IPS-20b (cell line): Measurements from ENCODE around the gene RINT1.
"Not testable (repeated sequence)": the region's sequence is repeated elsewhere in the genome, so short reads cannot be mapped to it uniquely, and the experiment has no call there.

ENCODE experiments used
- H3K27ac ChIP-seq: one replicate; pipeline ENCODE4 v1.5.1; 2013; ENCODE audit warnings: low read length
- H3K27me3 ChIP-seq: 2 replicates; pipeline ENCODE4 v1.6.1; 2013; ENCODE audit warnings: mild to moderate bottlenecking, low read length, inconsistent platforms; ENCODE audit not compliant: insufficient read depth
- H3K36me3 ChIP-seq: 2 replicates; pipeline ENCODE4 v1.6.1; 2013; ENCODE audit warnings: low read depth, mild to moderate bottlenecking, inconsistent platforms, low read length, moderate library complexity; ENCODE audit not compliant: insufficient read depth
- H3K4me1 ChIP-seq: 2 replicates; pipeline ENCODE4 v1.6.1; 2013; ENCODE audit warnings: mild to moderate bottlenecking, control low read depth, inconsistent platforms, low read length, moderate library complexity; ENCODE audit not compliant: insufficient read depth
- H3K4me3 ChIP-seq: 2 replicates; pipeline ENCODE4 v1.5.1; 2013; ENCODE audit warnings: mild to moderate bottlenecking, low read length, inconsistent platforms
- H3K9ac ChIP-seq: 2 replicates; pipeline ENCODE4 v1.6.1; 2013; ENCODE audit warnings: low read depth, mild to moderate bottlenecking, inconsistent platforms, low read length, moderate library complexity
- H3K9me3 ChIP-seq: 2 replicates; pipeline ENCODE4 v1.6.1; 2013; ENCODE audit warnings: mild to moderate bottlenecking, low read depth, low read length, inconsistent platforms; ENCODE audit not compliant: insufficient read depth

Gene RINT1

DNA sequence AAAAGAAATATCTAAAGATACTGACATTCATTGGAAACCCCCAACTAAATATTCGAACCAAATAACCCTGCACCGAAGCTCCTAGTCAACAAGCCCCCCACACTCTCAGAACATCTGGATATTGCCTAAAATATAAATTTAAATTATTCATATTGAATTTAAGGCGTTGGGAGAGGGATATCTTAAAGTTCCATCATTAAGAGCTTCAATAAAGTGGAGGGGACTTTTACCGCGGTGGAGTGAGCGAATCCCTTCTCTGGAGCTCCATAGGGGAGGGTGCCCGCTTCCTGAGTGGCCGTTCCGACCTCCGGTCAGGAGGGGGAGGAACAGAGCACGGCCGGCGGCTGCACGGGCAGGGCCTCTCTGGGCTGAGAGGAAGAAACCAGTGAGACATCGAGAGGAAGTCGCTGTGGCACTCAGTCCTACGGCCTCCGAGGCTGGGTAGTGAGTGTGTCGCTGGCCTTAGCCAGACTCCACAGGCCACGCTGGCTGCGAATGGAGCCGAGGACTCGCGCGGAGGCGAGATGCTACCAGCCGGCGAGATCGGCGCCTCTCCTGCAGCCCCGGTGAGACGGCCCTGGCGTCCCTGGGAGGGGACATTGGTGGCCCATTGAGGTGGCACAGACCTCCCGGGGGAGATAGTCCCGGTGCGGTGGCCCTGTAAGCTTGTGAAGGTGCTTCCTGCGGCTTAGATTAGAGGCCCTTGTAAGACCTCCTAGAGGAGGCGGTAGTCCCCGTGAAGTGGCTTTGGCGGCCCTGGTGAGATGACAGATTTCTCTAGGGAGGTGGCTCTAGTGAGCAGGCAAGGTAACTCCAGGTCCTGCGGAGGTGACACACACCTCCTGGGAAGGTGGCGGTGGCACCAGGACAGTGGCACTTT lies at the start of gene RINT1:
Gene RINT1, plus strand, starts transcription at position 410 of the 880 bp plus-strand sequence. Its CDS starts 115 bp downstream, at position 525.
- H3K4me1 ChIP-seq: no peaks in the 10 kb centered on the region

DNA sequence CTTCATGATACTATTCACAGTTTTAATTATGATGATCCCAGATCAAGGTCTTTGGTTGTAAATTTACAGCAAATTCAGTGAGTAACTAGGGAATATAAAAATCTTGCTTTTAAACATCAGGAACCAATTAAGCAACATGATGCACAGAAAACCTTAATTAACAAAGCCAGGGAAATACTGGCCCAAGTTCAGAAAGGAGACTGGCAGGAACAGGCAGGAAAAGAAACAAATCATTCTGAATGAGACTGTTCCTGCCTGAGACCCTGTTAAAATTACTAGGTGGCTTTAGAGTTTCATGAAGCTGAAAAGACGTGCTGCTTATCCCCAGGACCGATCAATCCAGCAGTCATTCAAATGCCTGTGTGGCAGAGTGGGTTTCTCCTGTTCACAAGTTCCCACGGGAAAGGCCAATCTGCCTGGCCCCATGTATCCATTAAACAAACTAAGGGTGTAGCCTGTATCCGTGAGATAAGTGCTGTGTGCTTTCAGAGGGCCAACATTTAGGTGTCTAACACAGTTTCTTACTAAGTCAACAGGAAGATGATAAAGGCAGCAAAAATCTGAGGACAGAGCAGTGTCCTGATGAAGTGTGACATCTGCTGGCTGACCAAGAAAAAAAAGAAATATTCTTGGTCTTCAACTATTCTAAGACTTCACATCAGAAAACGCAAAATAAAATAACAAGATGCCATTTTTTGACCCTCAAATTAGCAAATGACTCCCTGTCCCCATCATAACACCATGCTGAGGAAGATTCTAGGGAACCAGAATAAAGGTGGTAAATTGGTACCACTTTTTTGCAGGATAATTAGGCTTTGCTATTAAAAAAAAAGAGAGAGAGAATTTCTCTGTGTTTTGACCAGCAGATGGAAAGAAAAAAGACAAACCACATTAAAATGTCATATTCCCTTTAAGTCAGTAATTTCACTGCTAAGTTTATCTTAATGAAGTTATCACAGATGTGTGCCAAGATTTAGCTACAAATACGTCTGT lies 44.1 kb upstream of the RINT1 start:
- Histone ChIP-seq H3K27ac (no peak overlapping the region), H3K27me3 (no peaks in the 10 kb centered on the region), H3K4me3 (no peak overlapping the region), H3K36me3 (peaks cover 78% of the 10 kb centered on the region), H3K9ac (no peak overlapping the region), H3K4me1 (no peaks in the 10 kb centered on the region), H3K9me3 (no peaks in the 10 kb centered on the region)

More for the DNA sequence above, at the start of gene RINT1:
- Histone ChIP-seq H3K36me3 (peaks cover 17% of the 10 kb centered on the region), H3K27ac (no peak within 1 kb of the TSS), H3K4me3 (peak within 1 kb of the TSS; percentile 89), H3K9me3 (no peaks in the 10 kb centered on the region), H3K27me3 (no peaks in the 10 kb centered on the region), H3K9ac (peak within 1 kb of the TSS; percentile 95)

DNA sequence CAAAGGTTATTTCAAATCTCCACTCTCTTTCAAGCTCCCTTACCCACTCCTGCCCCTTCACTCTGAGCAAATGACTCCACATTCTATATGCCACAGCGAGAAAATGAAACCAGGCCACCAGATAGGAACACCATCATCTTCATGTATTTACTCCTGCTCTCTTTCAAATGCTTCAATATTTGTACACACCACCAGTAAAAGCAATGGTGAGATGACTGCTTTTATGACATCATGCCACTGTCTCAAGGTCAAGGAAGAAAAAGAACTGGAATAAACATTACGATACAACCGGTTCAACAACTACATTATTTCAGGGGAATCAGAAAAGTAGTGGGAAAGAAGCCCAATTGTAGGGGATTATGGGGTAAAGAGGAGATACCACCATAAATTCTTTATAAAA lies 42.6 kb upstream of the RINT1 start:
- Histone ChIP-seq H3K4me1 (no peaks in the 10 kb centered on the region), H3K9me3 (no peaks in the 10 kb centered on the region), H3K36me3 (peaks cover 68% of the 10 kb centered on the region), H3K27me3 (no peaks in the 10 kb centered on the region), H3K27ac (no peak overlapping the region), H3K4me3 (no peak overlapping the region), H3K9ac (no peak overlapping the region)

DNA sequence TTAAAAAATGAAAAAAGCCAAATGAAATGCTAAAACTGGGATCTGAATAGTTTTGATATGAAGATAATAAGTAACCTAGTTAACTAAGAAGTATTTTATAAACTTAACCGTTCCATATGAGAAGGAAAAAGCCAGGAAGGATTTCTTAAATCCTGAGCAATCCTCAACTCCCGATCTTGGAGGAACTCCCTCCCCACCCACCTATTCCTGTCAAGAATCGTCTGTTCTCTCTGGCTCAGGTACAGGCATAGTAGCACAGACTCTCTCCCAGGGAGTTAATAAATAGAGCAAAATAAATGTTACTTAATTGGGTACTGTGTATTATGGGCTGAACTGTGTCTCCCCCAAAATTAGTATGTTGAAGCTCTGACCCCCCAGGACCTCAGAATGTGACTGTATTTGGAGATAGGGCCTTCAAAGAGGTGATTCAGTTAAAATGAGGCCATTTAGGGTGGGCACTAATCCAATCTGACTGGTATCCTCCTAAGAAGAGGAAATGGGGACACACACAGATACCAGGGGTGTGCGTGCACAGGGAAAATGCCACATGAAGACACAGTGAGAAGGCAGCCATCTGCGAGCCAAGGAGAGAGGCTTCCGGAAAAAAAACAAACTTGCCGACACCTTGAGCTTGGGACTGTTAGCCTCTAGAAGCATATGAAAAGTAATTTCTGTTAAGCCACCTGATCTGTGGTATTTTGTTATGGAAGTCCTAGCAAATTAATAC lies 38.6 kb upstream of the RINT1 start:
- Histone ChIP-seq H3K9ac (no peak overlapping the region), H3K36me3 (peaks cover 62% of the 10 kb centered on the region), H3K27ac (no peak overlapping the region), H3K9me3 (no peaks in the 10 kb centered on the region), H3K27me3 (no peaks in the 10 kb centered on the region), H3K4me1 (no peaks in the 10 kb centered on the region), H3K4me3 (no peak overlapping the region)

DNA sequence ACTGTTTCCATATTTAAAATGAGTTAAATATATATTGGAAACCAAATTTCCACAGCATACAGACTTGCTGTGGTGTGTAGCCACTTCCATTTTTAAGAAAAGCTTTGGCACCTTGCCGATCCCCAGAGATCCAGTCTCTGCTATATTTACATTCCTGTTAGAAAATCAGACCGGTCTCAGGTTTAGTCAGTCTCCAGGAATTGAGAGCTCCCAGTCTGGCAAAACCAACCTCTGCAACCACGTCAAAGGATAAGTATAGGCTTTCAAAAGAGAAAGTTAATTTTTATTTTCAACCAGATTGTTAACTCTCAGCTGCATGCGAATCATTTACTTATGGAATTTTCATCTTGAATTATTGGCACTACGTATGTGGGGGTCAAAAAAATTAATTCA lies 38.1 kb upstream of the RINT1 start:
- Histone ChIP-seq H3K9ac (no peak overlapping the region), H3K36me3 (peaks cover 65% of the 10 kb centered on the region), H3K4me3 (no peak overlapping the region), H3K9me3 (no peaks in the 10 kb centered on the region), H3K4me1 (no peaks in the 10 kb centered on the region), H3K27ac (no peak overlapping the region), H3K27me3 (no peaks in the 10 kb centered on the region)

DNA sequence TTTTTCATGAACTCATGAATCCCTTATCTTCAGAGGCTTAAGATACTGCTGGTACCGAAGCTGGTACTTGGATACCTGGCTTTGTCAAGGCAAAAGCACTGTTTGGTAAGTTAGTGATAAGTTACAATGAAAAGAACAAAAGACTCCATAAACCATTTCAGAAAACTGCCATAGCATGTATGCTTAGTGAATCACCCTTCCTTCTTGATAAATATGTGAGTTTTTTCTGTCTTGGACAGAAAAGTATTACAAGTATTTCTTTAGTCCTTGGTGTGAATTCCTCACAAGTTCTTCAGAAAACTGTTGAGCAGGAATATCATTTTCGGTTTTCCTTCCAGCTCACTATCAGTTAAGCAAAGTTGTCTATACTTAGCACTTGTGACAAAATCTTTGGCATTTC lies 35.5 kb upstream of the RINT1 start:
- Histone ChIP-seq H3K27me3 (no peaks in the 10 kb centered on the region), H3K4me1 (no peaks in the 10 kb centered on the region), H3K36me3 (peaks cover 65% of the 10 kb centered on the region), H3K4me3 (no peak overlapping the region), H3K27ac (no peak overlapping the region), H3K9me3 (no peaks in the 10 kb centered on the region), H3K9ac (no peak overlapping the region)

DNA sequence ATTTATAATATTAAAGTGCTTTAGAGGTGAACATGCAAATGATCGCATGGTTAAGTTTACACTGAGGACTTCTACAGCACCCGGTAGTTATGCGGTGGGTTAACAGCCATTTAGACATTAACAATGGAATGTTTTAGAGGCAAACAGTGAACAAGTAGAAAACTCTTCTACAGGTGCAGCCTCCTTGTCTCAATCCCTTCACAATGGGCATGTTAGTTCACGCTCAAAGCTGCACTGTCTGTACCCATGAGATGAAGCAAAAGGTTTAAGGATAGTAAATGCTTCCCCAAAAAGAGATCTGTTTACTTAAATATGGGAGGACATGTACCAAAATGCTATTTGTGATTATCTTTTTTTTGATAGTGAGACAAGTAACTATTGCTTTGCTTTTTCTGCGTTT lies 35.0 kb upstream of the RINT1 start:
- H3K27me3 ChIP-seq: no peaks in the 10 kb centered on the region
- peaks cover 63% of the 10 kb centered on the region for H3K36me3 ChIP-seq
- H3K9me3 ChIP-seq: no peaks in the 10 kb centered on the region
- no peaks in the 10 kb centered on the region for H3K4me1 ChIP-seq
- H3K27ac ChIP-seq: no peak overlapping the region
- H3K4me3 ChIP-seq: no peak overlapping the region
- H3K9ac ChIP-seq: no peak overlapping the region

DNA sequence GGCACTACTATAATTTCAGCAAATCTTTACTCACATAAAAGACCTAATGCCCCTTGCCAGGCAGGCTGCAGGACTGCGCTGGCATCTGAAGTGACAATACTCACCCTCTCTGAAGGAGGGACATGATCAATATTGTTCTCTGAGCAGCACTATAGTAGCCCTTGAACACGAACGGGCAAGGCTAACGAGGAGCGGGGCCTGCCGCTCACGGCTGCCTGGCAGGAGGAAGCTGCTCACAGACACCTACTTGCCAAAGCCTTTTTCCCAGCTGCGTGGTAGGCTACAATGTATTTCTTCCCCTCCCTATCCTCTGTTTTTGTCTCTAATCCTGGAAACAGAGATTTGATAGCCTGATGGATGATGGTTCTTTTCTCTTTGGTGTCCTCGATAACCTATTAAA lies 29.8 kb upstream of the RINT1 start:
- no peak overlapping the region for H3K9ac ChIP-seq
- no peaks in the 10 kb centered on the region for H3K27me3 ChIP-seq
- H3K4me1 ChIP-seq: no peaks in the 10 kb centered on the region
- peaks cover 90% of the 10 kb centered on the region for H3K36me3 ChIP-seq
- no peak overlapping the region for H3K27ac ChIP-seq
- no peak overlapping the region for H3K4me3 ChIP-seq
- H3K9me3 ChIP-seq: no peaks in the 10 kb centered on the region

DNA sequence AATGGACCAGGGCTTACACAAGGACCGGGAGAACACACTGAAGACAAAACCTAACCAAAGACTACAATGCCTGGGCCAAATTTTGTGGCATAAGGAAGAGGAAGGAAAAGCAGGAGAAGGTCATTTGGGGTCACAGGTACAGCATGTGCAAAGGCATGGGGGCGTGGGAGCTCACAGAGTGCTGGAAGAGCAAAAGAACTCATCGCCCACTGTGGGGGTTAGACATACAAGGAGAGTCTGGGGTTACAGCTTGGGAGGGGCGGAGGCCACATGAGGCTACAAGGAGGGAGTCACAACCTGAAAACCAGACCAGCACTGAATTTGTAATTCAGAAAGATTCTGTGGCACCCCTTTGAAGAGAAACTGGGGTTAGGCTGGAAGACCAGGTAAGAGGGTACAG lies 19.6 kb upstream of the RINT1 start:
- H3K27me3 ChIP-seq: no peaks in the 10 kb centered on the region
- H3K4me3 ChIP-seq: no peak overlapping the region
- no peaks in the 10 kb centered on the region for H3K9me3 ChIP-seq
- no peak overlapping the region for H3K27ac ChIP-seq
- no peaks in the 10 kb centered on the region for H3K4me1 ChIP-seq
- peaks cover 38% of the 10 kb centered on the region for H3K36me3 ChIP-seq
- H3K9ac ChIP-seq: no peak overlapping the region

DNA sequence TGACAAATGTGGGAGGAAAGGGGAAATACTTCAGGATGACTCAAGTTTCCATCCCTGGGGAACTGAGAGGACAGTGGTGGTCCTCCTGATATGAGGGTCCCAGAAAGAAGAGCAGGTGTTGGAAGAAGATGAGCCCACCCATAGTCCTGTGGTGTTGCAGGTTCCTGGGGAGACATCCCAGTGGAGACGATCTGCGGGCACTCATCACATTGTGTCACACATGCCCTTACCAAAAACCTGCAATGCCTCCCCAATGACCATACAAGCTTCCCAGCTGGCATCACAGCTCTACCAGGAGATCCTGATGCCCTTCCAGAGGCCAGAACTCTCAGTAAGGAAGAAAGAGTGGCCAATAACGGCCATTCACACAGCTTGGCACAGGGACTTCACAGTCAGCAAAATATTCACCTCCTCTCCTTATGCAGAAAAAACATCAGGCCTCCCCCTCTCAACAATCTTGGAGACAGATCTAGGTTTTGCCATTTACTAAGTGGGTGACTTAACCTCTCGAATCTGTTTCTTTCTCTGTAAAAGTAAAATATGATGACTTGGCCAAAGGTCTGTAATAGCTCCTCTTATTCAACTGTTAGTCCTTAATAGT lies 19.0 kb upstream of the RINT1 start:
- no peak overlapping the region for H3K27ac ChIP-seq
- no peak overlapping the region for H3K9ac ChIP-seq
- no peaks in the 10 kb centered on the region for H3K27me3 ChIP-seq
- H3K4me1 ChIP-seq: no peaks in the 10 kb centered on the region
- H3K36me3 ChIP-seq: peaks cover 36% of the 10 kb centered on the region
- H3K9me3 ChIP-seq: no peaks in the 10 kb centered on the region
- H3K4me3 ChIP-seq: no peak overlapping the region

DNA sequence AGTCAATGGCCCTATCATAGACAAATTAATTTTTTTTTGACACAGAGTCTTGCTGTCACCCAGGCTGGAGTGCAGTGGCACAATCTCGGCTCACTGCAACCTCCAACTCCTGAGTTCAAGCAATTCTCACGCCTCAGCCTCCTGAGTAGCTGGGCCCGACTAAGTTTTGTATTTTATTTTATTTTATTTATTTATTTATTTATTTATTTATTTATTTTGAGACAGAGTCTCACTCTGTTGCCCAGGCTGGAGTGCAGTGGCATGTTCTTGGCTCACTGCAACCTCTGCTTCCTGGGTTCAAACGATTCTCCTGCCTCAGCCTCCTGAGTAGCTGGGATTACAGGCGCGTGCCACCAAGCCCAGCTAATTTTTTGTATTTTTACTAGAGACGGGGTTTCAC lies 16.4 kb upstream of the RINT1 start:
- not testable (repeated sequence) for H3K4me3 ChIP-seq, H3K4me1 ChIP-seq, H3K27me3 ChIP-seq, H3K27ac ChIP-seq, H3K9me3 ChIP-seq, H3K9ac ChIP-seq
- peaks cover 39% of the 10 kb centered on the region for H3K36me3 ChIP-seq
